GM19099 (cell line): ENCODE data around the gene ARNT2.

Experiments used
- POLR2A ChIP-seq: IDR thresholded peaks from 3 replicates; pipeline ENCODE4 v1.6.1; 2011; ENCODE audit warnings: low read depth; ENCODE audit not compliant: insufficient read length; ENCODE audit errors: extremely low read depth

ARNT2 gene

GRCh38 chr15:80429964-80430363 lies 25.8 kb downstream of the ARNT2 start:
- TF ChIP-seq POLR2A, result no peak

GRCh38 chr15:80431635-80432344 lies 27.6 kb downstream of the ARNT2 start:
- no peak for TF ChIP-seq POLR2A

GRCh38 chr15:80432345-80432702 lies 28.1 kb downstream of the ARNT2 start:
- TF ChIP-seq POLR2A, result no peak

- no peak for TF ChIP-seq POLR2A
Observed at GRCh38 chr15:80433836-80434235, 29.7 kb downstream of the ARNT2 start.

GRCh38 chr15:80434926-80435720 lies 30.9 kb downstream of the ARNT2 start:
- TF ChIP-seq POLR2A, result no peak

GRCh38 chr15:80436511-80437307 lies 32.5 kb downstream of the ARNT2 start:
- TF ChIP-seq POLR2A, result no peak

GRCh38 chr15:80437334-80437891 lies 33.2 kb downstream of the ARNT2 start:
- TF ChIP-seq POLR2A, result no peak

GRCh38 chr15:80439140-80439539 lies 35.0 kb downstream of the ARNT2 start:
- TF ChIP-seq POLR2A, result no peak

- TF ChIP-seq POLR2A, result no peak
Observed at GRCh38 chr15:80440024-80440423, 35.8 kb downstream of the ARNT2 start.

GRCh38 chr15:80441041-80441440 lies 36.9 kb downstream of the ARNT2 start:
- TF ChIP-seq POLR2A, result no peak

- TF ChIP-seq POLR2A, result no peak
Observed at GRCh38 chr15:80441714-80442113, 37.5 kb downstream of the ARNT2 start.

GRCh38 chr15:80442728-80443403 lies 38.7 kb downstream of the ARNT2 start:
- TF ChIP-seq POLR2A, result no peak

- TF ChIP-seq POLR2A, result no peak
Observed at GRCh38 chr15:80444680-80445251, 40.6 kb downstream of the ARNT2 start.

GRCh38 chr15:80445300-80446041 lies 41.3 kb downstream of the ARNT2 start:
- TF ChIP-seq POLR2A, result no peak
